Stimulated activated effector memory CD8-positive, alpha-beta T cell treated with anti-CD3 and anti-CD28 coated beads, Interleukin-12 subunit alpha, Interleukin-12 subunit beta, amount 100 ng/mL, for 72 hours (primary cell): Measurements from ENCODE around the gene SPNS2.
A peak's percentile ranks its signal among the peaks of the same experiment; 100 is the strongest.

Experiments
- ATAC-seq: fragments of 150-1000 bp; cut with Tn5 transposase; 2 replicates; pipeline ENCODE4 v1.10.0; 2021
- DNase-seq, 2 donors: peaks; one replicate each; pipeline ENCODE4 v3.0.0; 2021 to 2022; ENCODE audit warnings: low spot score in 2 of 2
- H3K27ac Mint-ChIP-seq: one replicate; pipeline ENCODE4 v1.8.0; 2022; ENCODE audit warnings: mild to moderate bottlenecking, mixed read lengths
- H3K36me3 Mint-ChIP-seq: one replicate; pipeline ENCODE4 v1.8.0; 2022; ENCODE audit warnings: mild to moderate bottlenecking, mixed read lengths
- H3K4me1 Mint-ChIP-seq: one replicate; pipeline ENCODE4 v1.8.0; 2022; ENCODE audit warnings: mixed read lengths
- H3K4me3 Mint-ChIP-seq: one replicate; pipeline ENCODE4 v1.8.0; 2022; ENCODE audit warnings: mild to moderate bottlenecking, mixed read lengths
- H3K9me3 Mint-ChIP-seq: one replicate; pipeline ENCODE4 v1.8.0; 2022; ENCODE audit warnings: mixed read lengths

The SPNS2 gene

GRCh38 chr17:4477255-4477791 lies 21.4 kb upstream of the SPNS2 start:
- peak overlapping the region; percentile 71 for H3K27ac Mint-ChIP-seq
- no peaks in the 10 kb centered on the region for H3K9me3 Mint-ChIP-seq
- ATAC-seq, result peak; percentile 36
- no peak overlapping the region for H3K4me3 Mint-ChIP-seq
- H3K4me1 Mint-ChIP-seq, result peaks cover 31% of the 10 kb centered on the region
- DNase-seq, result no peak
- H3K36me3 Mint-ChIP-seq, result no peaks in the 10 kb centered on the region

GRCh38 chr17:4478318-4478830 lies 20.3 kb upstream of the SPNS2 start:
- Mint-ChIP-seq H3K27ac (peak overlapping the region; percentile 45), H3K36me3 (no peaks in the 10 kb centered on the region), H3K4me1 (peaks cover 37% of the 10 kb centered on the region), H3K9me3 (no peaks in the 10 kb centered on the region), H3K4me3 (no peak overlapping the region)
- no peak for ATAC-seq
- DNase-seq, result no peak

GRCh38 chr17:4479340-4479981 lies 19.2 kb upstream of the SPNS2 start:
- no peaks in the 10 kb centered on the region for H3K9me3 Mint-ChIP-seq
- H3K4me1 Mint-ChIP-seq, result peaks cover 44% of the 10 kb centered on the region
- H3K4me3 Mint-ChIP-seq, result no peak overlapping the region
- no peak for DNase-seq
- no peak for ATAC-seq
- H3K36me3 Mint-ChIP-seq, result no peaks in the 10 kb centered on the region
- peak overlapping the region; percentile 97 for H3K27ac Mint-ChIP-seq

GRCh38 chr17:4479982-4480751 lies 18.5 kb upstream of the SPNS2 start:
- peak overlapping the region; percentile 67 for H3K4me3 Mint-ChIP-seq
- ATAC-seq, result no peak
- peaks cover 51% of the 10 kb centered on the region for H3K4me1 Mint-ChIP-seq
- H3K36me3 Mint-ChIP-seq, result no peaks in the 10 kb centered on the region
- no peak for DNase-seq
- H3K9me3 Mint-ChIP-seq, result no peaks in the 10 kb centered on the region
- H3K27ac Mint-ChIP-seq, result peak overlapping the region; percentile 97

- ATAC-seq (peak; percentile 83), DNase-seq (peak in 1 of 2 donors; percentile 76)
- Mint-ChIP-seq H3K4me3 (peak overlapping the region; percentile 67), H3K9me3 (no peaks in the 10 kb centered on the region), H3K4me1 (peaks cover 62% of the 10 kb centered on the region), H3K27ac (peak overlapping the region; percentile 97), H3K36me3 (no peaks in the 10 kb centered on the region)
Measured at GRCh38 chr17:4480929-4481898, 17.5 kb upstream of the SPNS2 start.

- peaks cover 68% of the 10 kb centered on the region for H3K4me1 Mint-ChIP-seq
- no peaks in the 10 kb centered on the region for H3K36me3 Mint-ChIP-seq
- H3K27ac Mint-ChIP-seq, result peak overlapping the region; percentile 71
- no peak for ATAC-seq
- no peak overlapping the region for H3K4me3 Mint-ChIP-seq
- H3K9me3 Mint-ChIP-seq, result no peaks in the 10 kb centered on the region
- no peak for DNase-seq
Measured at GRCh38 chr17:4482338-4483011, 16.2 kb upstream of the SPNS2 start.

- Mint-ChIP-seq H3K4me1 (peaks cover 67% of the 10 kb centered on the region), H3K4me3 (no peak overlapping the region), H3K9me3 (no peaks in the 10 kb centered on the region), H3K27ac (peak overlapping the region; percentile 71), H3K36me3 (no peaks in the 10 kb centered on the region)
- ATAC-seq (no peak), DNase-seq (no peak)
Measured at GRCh38 chr17:4483012-4483840, 15.5 kb upstream of the SPNS2 start.

- ATAC-seq (peak; percentile 93), DNase-seq (peak in 1 of 2 donors; percentile 69)
- peak overlapping the region; percentile 85 for H3K4me3 Mint-ChIP-seq
Measured at GRCh38 chr17:4485676-4486646, 12.7 kb upstream of the SPNS2 start.

GRCh38 chr17:4487296-4487695 lies 11.4 kb upstream of the SPNS2 start:
- no peak for ATAC-seq
- peaks cover 45% of the 10 kb centered on the region for H3K4me1 Mint-ChIP-seq
- no peaks in the 10 kb centered on the region for H3K9me3 Mint-ChIP-seq
- no peaks in the 10 kb centered on the region for H3K36me3 Mint-ChIP-seq
- H3K4me3 Mint-ChIP-seq, result no peak overlapping the region
- no peak for DNase-seq
- peak overlapping the region; percentile 95 for H3K27ac Mint-ChIP-seq

More at GRCh38 chr17:4485676-4486646, 12.7 kb upstream of the SPNS2 start:
- H3K4me1 Mint-ChIP-seq, result peaks cover 56% of the 10 kb centered on the region
- no peaks in the 10 kb centered on the region for H3K36me3 Mint-ChIP-seq
- H3K9me3 Mint-ChIP-seq, result no peaks in the 10 kb centered on the region
- peak overlapping the region; percentile 95 for H3K27ac Mint-ChIP-seq

GRCh38 chr17:4487820-4488716 lies 10.6 kb upstream of the SPNS2 start:
- no peaks in the 10 kb centered on the region for H3K9me3 Mint-ChIP-seq
- H3K27ac Mint-ChIP-seq, result no peak overlapping the region
- no peak for ATAC-seq
- no peaks in the 10 kb centered on the region for H3K36me3 Mint-ChIP-seq
- peaks cover 47% of the 10 kb centered on the region for H3K4me1 Mint-ChIP-seq
- no peak for DNase-seq
- H3K4me3 Mint-ChIP-seq, result no peak overlapping the region

GRCh38 chr17:4488989-4489595 lies 9.6 kb upstream of the SPNS2 start:
- Mint-ChIP-seq H3K27ac (no peak overlapping the region), H3K9me3 (no peaks in the 10 kb centered on the region), H3K4me1 (peaks cover 43% of the 10 kb centered on the region), H3K36me3 (no peaks in the 10 kb centered on the region), H3K4me3 (no peak overlapping the region)
- no peak for ATAC-seq
- DNase-seq, result no peak

GRCh38 chr17:4490109-4490591 lies 8.5 kb upstream of the SPNS2 start:
- ATAC-seq (no peak), DNase-seq (no peak)
- Mint-ChIP-seq H3K9me3 (no peaks in the 10 kb centered on the region), H3K4me3 (no peak overlapping the region), H3K27ac (peak overlapping the region; percentile 27), H3K36me3 (no peaks in the 10 kb centered on the region), H3K4me1 (peaks cover 36% of the 10 kb centered on the region)
